GM19372 (cell line): Measurements from ENCODE around the gene SPPL2C.

Experiments
- ATAC-seq: cut with Tn5 transposase; IDR thresholded peaks from one replicate; pipeline ENCODE4 v1.9.1; 2021; ENCODE audit warnings: mild to moderate bottlenecking, low read depth, moderate library complexity; ENCODE audit not compliant: unreplicated experiment

SPPL2C gene, protein sequence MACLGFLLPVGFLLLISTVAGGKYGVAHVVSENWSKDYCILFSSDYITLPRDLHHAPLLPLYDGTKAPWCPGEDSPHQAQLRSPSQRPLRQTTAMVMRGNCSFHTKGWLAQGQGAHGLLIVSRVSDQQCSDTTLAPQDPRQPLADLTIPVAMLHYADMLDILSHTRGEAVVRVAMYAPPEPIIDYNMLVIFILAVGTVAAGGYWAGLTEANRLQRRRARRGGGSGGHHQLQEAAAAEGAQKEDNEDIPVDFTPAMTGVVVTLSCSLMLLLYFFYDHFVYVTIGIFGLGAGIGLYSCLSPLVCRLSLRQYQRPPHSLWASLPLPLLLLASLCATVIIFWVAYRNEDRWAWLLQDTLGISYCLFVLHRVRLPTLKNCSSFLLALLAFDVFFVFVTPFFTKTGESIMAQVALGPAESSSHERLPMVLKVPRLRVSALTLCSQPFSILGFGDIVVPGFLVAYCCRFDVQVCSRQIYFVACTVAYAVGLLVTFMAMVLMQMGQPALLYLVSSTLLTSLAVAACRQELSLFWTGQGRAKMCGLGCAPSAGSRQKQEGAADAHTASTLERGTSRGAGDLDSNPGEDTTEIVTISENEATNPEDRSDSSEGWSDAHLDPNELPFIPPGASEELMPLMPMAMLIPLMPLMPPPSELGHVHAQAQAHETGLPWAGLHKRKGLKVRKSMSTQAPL

DNA sequence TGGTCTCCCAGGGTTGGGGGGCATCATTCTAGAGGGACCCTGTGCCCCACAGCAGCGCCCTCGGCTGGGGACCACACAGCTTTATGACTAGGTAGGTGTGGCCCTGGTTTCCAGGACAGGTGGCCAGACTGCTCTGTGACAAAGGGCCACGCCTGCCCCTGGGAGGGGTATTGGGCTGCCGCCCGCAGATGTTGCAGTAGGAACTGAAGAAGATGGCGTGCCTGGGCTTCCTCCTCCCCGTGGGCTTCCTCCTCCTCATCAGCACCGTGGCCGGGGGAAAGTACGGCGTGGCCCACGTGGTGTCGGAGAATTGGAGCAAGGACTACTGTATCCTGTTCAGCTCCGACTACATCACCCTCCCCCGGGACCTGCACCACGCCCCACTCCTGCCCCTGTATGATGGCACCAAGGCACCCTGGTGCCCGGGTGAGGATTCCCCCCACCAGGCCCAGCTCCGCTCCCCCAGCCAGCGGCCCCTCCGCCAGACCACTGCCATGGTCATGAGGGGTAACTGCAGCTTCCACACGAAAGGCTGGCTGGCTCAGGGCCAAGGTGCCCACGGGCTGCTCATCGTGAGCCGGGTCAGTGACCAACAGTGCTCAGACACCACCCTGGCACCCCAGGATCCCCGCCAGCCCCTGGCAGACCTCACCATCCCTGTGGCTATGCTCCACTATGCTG lies at the start of gene SPPL2C:
Gene SPPL2C (plus strand): TSS at position 187 of the 681 bp plus-strand sequence. CDS start 26 bp downstream, at position 213.
- ATAC-seq = no peak

- no peak for ATAC-seq
Observed at GRCh38 chr17:45800816-45801215, 43.9 kb upstream of the SPPL2C start.

GRCh38 chr17:45801421-45801820 lies 43.3 kb upstream of the SPPL2C start:
- no peak for ATAC-seq

GRCh38 chr17:45808845-45809244 lies 35.8 kb upstream of the SPPL2C start:
- no peak for ATAC-seq

GRCh38 chr17:45809499-45809898 lies 35.2 kb upstream of the SPPL2C start:
- ATAC-seq = no peak

- no peak for ATAC-seq
Observed at GRCh38 chr17:45812102-45812501, 32.6 kb upstream of the SPPL2C start.

- no peak for ATAC-seq
Observed at GRCh38 chr17:45813048-45813725, 31.5 kb upstream of the SPPL2C start.

GRCh38 chr17:45814622-45815606 lies 29.8 kb upstream of the SPPL2C start:
- ATAC-seq = no peak

GRCh38 chr17:45815752-45816151 lies 28.9 kb upstream of the SPPL2C start:
- ATAC-seq = no peak

DNA sequence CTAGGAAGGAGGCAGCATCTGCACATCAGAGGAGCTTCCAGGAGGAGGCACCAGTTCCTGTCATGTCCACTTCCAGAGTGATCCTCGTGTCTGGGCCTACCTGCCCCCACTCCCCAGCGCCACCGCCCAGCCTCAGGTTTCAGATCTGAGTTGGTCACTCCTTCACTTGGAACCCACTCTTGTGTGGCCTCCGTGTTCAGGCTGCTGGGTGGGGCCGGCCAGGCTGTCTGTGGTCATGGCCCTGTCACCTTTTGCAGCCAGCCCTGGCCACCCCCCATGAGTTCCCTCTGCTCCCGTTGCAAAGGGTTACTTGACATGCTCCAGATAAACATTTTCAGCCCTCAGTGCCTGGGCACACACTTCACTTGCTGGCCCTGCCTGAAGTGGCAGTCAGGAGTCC lies 26.6 kb upstream of the SPPL2C start:
- no peak for ATAC-seq

DNA sequence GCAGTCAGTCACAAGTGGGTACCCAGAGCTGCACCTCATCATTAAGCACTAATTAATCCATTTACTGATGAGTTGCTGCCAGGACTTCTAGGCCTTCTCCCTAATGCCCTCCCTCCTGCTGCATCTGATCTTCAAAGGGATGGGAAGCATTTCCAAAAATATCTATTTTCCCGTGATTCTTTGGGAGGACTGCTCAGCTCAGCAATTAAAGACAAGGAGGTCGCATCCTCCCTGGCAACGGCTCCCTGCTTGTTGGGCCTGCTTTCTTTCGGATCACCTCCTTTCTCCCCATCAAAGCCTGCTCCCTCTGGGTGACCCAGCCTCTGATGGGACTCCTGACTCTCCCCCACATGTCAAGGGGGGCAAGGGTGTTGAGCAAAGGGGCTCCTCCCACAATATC lies 26.0 kb upstream of the SPPL2C start:
- ATAC-seq = no peak

GRCh38 chr17:45819632-45820031 lies 25.0 kb upstream of the SPPL2C start:
- ATAC-seq = no peak

- no peak for ATAC-seq
Observed at GRCh38 chr17:45820052-45820780, 24.5 kb upstream of the SPPL2C start.

- no peak for ATAC-seq
Observed at GRCh38 chr17:45821147-45821546, 23.5 kb upstream of the SPPL2C start.

- ATAC-seq = no peak
Observed at GRCh38 chr17:45823598-45823997, 21.1 kb upstream of the SPPL2C start.

- no peak for ATAC-seq
Observed at GRCh38 chr17:45824475-45824874, 20.2 kb upstream of the SPPL2C start.

GRCh38 chr17:45824901-45825492 lies 19.7 kb upstream of the SPPL2C start:
- ATAC-seq = no peak

DNA sequence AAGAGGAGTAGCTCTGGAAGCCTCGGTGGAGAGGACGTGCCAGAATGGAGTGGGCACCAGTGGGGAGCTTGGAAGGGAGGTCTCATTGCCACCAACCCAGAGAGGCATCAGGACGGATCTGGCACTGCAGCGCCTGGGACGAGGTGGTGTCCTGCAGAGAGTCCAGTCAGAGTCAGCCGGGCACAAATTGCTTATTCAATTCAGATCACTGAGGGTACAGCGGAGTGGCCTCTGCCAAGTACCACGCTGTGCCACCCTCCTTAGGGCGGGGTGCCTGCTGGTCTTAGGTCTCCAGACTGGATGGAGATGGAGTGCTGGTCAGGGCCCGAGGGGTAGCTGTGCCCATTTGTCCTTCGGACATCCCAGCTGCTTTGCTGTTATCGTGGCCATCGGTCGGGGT lies 18.9 kb upstream of the SPPL2C start:
- ATAC-seq = no peak
